NB4 (cell line): Measurements from ENCODE around the gene SLC25A25.

Experiments
- CTCF ChIP-seq: IDR thresholded peaks from one replicate; pipeline ENCODE4 v1.5.1; 2012; ENCODE audit warnings: low read depth, low read length
- MAX ChIP-seq: IDR thresholded peaks from 2 replicates; pipeline ENCODE4 v1.6.1; 2011; ENCODE audit warnings: low read depth, low read length
- MYC ChIP-seq: IDR thresholded peaks from 2 replicates; pipeline ENCODE4 v1.6.1; 2011; ENCODE audit warnings: low read depth, low read length
- POLR2A ChIP-seq: IDR thresholded peaks from 2 replicates; pipeline ENCODE4 v1.6.1; 2011; ENCODE audit warnings: mild to moderate bottlenecking; ENCODE audit not compliant: insufficient read length; ENCODE audit errors: extremely low read depth

- TF ChIP-seq MYC, result no peak
- TF ChIP-seq CTCF, result no peak
- no peak for TF ChIP-seq POLR2A
- TF ChIP-seq MAX, result no peak
These were observed 74.6 kb downstream of the SLC25A25 start for GRCh38 chr9:128142596-128142995.
